LNCAP (cell line): ENCODE measurements around the gene USP32.

Experiments
- CTCF ChIP-seq: fragments of 450-650 bp; IDR thresholded peaks from 2 replicates; pipeline ENCODE4 v1.5.1; 2017; ENCODE audit warnings: mild to moderate bottlenecking

Gene USP32, protein sequence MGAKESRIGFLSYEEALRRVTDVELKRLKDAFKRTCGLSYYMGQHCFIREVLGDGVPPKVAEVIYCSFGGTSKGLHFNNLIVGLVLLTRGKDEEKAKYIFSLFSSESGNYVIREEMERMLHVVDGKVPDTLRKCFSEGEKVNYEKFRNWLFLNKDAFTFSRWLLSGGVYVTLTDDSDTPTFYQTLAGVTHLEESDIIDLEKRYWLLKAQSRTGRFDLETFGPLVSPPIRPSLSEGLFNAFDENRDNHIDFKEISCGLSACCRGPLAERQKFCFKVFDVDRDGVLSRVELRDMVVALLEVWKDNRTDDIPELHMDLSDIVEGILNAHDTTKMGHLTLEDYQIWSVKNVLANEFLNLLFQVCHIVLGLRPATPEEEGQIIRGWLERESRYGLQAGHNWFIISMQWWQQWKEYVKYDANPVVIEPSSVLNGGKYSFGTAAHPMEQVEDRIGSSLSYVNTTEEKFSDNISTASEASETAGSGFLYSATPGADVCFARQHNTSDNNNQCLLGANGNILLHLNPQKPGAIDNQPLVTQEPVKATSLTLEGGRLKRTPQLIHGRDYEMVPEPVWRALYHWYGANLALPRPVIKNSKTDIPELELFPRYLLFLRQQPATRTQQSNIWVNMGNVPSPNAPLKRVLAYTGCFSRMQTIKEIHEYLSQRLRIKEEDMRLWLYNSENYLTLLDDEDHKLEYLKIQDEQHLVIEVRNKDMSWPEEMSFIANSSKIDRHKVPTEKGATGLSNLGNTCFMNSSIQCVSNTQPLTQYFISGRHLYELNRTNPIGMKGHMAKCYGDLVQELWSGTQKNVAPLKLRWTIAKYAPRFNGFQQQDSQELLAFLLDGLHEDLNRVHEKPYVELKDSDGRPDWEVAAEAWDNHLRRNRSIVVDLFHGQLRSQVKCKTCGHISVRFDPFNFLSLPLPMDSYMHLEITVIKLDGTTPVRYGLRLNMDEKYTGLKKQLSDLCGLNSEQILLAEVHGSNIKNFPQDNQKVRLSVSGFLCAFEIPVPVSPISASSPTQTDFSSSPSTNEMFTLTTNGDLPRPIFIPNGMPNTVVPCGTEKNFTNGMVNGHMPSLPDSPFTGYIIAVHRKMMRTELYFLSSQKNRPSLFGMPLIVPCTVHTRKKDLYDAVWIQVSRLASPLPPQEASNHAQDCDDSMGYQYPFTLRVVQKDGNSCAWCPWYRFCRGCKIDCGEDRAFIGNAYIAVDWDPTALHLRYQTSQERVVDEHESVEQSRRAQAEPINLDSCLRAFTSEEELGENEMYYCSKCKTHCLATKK (N-terminal part only)

GRCh38 chr17:60392042-60392844 lies at the start of gene USP32:
TSS of gene USP32 (minus strand) at chr17:60392133. CDS start at chr17:60391939, 194 bp downstream.
- no peak for TF ChIP-seq CTCF

DNA sequence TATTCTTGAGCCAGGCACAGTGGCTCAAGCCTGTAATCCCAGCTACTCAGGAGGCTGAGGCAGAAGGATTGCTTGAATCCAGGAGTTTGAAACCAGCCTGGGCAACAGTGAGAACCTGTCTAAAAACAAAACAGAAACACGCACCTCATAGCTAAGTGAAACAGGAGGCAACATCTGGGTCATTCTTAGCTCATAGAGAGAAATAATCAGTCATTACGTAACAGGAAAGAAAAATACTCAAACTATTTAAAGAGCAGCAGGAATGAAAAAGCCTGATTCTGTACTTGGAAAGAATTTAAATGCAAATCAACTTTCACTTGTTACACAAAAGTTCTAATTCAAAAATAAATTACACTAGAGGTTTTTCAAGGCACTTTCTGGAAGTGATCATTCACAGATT lies 47.6 kb upstream of the USP32 start:
- no peak for TF ChIP-seq CTCF

GRCh38 chr17:60436676-60437075 lies 44.7 kb upstream of the USP32 start:
- TF ChIP-seq CTCF, result no peak

- peak; percentile 86 for TF ChIP-seq CTCF
These were observed 43.6 kb upstream of the USP32 start for GRCh38 chr17:60435244-60436167.

- TF ChIP-seq CTCF, result no peak
These were observed 34.7 kb upstream of the USP32 start for GRCh38 chr17:60426596-60426995.

- TF ChIP-seq CTCF, result no peak
These were observed 33.7 kb upstream of the USP32 start for GRCh38 chr17:60425626-60426025.
